HL-60/S4 treated with phorbol 12-myristate 13-acetate at 8.2 ng/mL for 4 days and 3 days (cell line): Measurements from ENCODE around the gene GNA12.

Experiments used
- in situ Hi-C: fragments of 300-500 bp; cut with MboI; formaldehyde crosslinking; loops from 2 replicates; pipeline ENCODE4 v1.15.0; 2022; ENCODE audit warnings: low sequenced_read_pairs

Gene GNA12

GRCh38 chr7:2701424-2701823 is 142.7 kb downstream of the GNA12 start:
- in situ Hi-C loops: no loop called here

DNA sequence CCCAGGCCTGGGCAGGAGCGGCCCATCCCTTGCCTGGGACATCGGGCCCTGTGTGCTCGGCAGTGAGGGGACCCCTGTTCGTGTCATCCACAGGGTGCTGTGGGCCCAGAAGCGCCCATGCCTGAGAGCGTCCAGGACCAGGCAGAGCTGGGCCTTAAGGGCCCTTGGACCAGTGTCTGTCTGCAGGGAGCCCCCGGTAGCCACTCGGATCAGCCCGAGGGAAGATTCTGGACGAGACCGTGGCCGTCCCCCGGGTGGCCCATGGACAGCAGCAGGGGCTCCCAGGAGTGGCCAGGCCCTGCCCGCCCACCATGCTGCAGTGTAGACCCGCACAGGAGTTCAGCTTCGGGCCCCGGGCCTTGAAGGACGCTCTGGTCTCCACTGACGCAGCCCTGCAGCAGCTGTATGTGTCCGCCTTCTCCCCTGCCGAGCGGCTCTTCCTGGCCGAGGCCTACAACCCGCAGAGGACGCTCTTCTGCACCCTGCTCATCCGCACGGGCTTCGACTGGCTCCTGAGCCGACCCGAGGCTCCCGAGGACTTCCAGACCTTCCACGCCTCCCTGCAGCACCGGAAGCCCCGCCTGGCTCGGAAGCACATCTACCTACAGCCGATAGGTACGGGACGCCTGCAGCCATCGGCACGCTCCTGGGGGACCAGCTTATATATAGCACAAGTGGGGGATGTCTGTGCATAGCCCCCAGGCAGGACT is 143.8 kb downstream of the GNA12 start:
- in situ Hi-C loops: no loop called here

DNA sequence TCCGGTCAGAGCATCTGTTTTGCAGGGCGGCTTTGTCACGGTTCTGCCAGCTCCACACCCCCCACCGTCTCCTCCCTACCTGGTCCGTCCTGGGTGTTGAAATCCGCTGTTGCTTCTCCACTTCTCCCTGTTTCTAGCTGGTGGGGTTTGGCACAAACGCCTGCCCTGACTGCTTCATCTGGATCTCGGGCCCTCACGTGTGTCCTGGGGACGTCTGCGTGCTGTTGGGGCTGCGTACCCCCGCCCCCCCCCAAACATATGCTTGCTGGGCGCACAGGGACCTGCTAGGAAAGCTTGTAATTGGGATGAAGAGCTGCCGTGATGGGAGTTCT is 144.9 kb downstream of the GNA12 start:
- in situ Hi-C loops: loop anchor here (25.0 kb wide), 1 partner anchor 237 kb away; no protein-coding TSS in a partner anchor

DNA sequence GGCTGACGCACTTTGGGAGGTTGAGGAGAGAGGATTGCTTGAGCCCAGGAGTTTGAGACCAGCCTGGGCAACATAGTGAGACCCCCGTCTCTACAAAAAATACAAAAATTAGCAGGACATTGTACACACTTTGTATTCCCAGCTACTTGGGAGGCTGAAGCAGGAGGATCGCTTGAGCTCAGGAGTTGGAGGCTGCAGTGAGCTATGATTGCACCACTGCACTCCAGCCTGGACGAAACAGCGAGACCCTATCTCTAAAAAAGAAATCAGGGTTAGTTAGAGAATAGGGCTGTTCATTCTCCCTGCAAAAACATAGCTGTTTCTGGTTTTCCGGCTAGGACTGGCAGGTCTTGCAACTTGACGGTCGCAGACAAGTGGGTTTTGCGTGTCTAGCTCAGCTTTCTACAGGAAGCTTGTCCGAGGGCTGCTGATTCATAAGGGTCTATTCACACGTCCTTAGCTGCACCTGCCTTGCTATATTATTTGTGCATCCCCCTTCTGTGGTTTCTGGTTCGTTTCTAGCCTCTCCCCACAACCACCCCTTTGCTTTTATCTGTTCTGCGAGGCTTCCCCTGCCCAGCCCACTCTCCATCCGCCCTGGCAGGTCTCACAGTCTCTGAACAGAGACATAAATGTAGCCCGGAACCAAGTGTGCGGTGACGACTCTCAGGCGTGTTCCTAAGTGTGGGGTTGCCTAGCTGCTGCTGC is 145.4 kb downstream of the GNA12 start:
- in situ Hi-C loops: loop anchor here (25.0 kb wide), 1 partner anchor 236 kb away; no protein-coding TSS in a partner anchor

GRCh38 chr7:2694122-2694436 is 150.0 kb downstream of the GNA12 start:
- in situ Hi-C loops: loop anchor here (25.0 kb wide), 1 partner anchor 232 kb away; no protein-coding TSS in a partner anchor

DNA sequence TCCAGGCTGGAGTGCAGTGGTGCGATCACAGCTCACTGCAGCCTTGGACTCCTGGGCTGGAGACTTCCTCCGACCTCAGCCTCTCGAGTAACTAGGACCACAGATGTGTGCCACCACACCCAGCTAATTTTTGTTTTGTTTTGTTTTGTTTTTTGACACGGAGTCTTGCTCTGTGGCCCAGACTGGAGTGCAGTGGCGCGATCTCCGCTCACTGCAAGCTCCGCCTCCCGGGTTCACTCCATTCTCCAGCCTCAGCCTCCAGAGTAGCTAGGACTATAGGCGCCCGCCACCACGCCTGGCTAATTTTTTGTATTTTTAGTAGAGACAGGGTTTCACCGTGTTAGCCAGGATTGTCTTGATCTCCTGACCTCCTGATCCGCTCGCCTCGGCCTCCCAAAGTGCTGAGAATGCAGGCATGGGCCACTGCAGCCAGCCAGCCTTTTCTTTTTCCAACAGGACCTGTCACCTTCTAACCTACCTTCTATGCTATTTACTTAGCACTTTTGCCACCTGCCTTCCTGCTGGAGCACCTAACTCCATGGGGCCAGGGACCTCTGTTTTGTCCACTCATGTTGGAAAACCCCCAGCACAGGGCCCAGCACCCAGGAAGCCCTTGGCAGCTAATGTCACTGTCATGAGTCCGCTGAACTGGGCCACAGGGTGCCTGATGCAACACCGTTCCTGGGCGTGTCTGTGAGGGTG is 150.5 kb downstream of the GNA12 start:
- in situ Hi-C loops: loop anchor here (25.0 kb wide), 1 partner anchor 231 kb away; no protein-coding TSS in a partner anchor

- in situ Hi-C loops: loop anchor here (25.0 kb wide), 1 partner anchor 230 kb away; no protein-coding TSS in a partner anchor
Measured at GRCh38 chr7:2692543-2692942, 151.6 kb downstream of the GNA12 start.

- in situ Hi-C loops: loop anchor here (25.0 kb wide), 1 partner anchor 230 kb away; no protein-coding TSS in a partner anchor
Measured at GRCh38 chr7:2691932-2692439, 152.1 kb downstream of the GNA12 start.

- in situ Hi-C loops: loop anchor here (25.0 kb wide), 1 partner anchor 229 kb away; no protein-coding TSS in a partner anchor
Measured at GRCh38 chr7:2691011-2691707, 152.9 kb downstream of the GNA12 start.

DNA sequence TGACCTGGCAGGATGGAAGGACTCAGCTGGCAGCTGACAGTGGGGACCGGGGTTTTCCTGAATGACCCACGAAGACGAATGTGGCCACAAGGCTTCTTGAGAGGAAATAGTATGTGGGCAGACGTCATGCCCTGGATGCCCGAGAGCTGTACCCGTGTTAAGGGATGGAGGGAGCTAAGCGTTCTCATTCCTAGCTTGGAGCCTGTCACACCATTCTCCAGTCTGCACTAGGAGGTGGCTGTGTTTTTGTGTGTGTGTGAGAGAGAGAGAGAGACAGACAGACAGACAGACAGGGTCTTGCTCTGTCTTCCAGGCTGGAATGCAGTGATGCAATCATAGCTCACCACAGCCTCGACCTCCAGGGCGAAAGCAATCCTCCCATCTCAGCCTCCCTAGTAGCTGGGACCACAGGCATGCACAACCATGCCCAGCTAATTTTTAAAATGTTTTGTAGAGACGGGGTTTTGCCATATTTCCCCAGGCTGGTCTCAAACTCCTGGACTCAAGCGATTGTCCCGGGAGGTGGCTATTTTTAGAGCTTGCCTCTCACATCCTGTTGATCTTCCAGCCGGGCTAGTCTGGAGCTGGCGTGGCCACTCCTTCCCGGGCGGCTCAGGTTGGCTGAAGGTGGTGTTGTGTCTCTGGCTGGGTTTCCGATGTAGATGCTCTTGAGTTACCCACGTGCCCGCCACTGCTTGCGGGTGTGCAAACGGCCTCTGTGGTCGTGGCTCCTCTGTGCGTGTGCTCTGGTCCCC is 154.0 kb downstream of the GNA12 start:
- in situ Hi-C loops: loop anchor here (25.0 kb wide), 1 partner anchor 228 kb away; no protein-coding TSS in a partner anchor

DNA sequence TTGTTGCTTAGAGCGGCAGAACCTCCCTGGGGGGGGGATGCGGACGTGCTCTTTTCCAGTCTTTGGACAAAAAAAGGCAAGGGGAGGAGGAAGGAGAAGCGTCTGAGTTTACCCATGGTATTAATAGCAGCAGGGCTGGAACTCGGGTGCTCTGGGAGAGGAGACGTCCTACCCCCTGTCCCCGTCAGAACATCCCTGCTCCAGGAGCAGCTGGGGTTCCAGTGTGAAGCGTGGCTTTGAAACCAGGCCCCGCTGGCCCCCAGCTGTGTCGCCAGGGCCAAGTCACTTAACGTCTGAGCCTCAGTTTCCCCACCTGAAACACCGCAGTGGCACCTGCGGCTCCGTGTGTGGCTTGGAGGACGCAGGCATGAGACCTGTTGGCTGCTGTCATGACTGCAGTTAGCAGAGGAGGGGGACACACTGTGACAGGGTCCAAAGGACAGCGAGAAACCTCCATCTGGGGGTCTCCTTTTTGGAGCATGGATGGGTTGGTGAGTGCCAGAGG is 154.7 kb downstream of the GNA12 start:
- in situ Hi-C loops: loop anchor here (25.0 kb wide), 1 partner anchor 227 kb away; no protein-coding TSS in a partner anchor

DNA sequence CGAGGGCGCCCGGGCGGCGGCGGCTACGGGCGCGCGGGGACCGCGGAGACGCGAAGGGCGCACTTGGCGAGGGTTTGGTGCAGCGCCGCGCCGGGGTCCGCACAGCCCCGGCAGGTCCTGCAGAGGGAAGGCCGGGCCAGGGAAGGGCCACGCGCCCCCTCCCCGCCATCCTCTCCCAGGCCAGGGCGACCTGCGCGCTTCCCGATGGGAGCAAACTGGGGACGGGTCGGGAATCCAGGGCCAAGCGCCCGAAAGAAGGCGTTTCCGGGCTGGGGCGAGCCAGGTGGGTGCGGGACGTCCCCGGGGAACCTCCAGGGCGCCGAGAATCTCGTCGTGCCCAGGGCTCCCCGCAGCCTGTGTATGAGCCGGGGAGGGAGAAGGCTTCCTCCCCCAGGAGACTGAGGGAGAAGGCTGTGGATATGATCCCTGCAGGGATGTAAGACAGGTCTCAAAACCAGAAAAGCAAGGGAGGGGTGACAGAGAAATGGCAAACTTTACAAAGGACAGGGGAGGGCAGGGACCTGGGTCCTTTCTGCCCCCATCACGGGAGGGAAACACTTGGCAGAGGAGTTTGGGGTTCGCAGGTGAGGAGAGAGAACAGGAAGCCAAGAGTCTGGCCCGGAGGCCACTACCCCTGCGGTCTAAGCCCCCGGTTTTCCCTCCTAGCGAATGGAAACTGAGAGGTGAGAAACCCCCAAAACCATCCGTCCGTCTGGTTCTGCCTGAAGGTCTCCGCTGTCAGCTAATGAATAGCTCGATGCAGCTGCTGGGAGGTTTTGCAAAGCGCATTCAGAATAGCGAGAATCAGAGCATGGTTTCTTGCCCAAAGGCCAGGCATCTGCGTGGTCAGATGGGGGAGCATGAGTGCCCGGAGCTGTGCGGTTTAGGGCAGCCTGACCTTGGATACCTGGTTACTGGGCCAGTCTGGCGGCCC is 155.4 kb downstream of the GNA12 start:
- in situ Hi-C loops: loop anchor here (25.0 kb wide), 1 partner anchor 226 kb away; no protein-coding TSS in a partner anchor

DNA sequence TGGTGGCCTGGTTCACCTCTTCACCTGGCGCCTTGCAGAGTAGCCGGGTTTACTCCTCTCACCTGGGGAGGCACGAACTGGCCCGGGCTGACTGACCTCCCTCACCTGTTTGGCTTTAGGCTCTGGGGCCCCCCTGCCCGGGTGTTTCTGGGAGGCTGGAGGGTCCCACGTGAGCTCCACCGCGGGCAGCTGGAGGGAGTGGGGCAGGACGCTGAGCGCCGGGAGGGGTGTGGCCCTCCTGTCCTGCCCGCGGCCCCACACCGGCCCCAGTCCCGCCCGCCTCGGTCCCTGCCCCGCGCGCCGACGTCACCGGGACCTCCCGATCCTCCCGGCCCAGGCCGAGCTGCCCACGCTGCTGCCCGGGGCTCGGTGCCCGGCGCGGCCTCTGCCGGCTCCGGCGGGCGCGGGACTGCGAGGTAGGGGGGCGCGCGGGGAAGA is 156.2 kb downstream of the GNA12 start, which contains the start of gene AMZ1:
TSS of gene AMZ1 (plus strand) at position 322 of the 438 bp plus-strand sequence. CDS start 12,250 bp downstream, outside the sequence.
- in situ Hi-C loops: loop anchor here (25.0 kb wide), 1 partner anchor 226 kb away; no protein-coding TSS in a partner anchor

- in situ Hi-C loops: loop anchor here (25.0 kb wide), 1 partner anchor 225 kb away; no protein-coding TSS in a partner anchor
Measured at GRCh38 chr7:2687338-2687869, 156.7 kb downstream of the GNA12 start.

GRCh38 chr7:2686101-2686500 is 158.0 kb downstream of the GNA12 start:
- in situ Hi-C loops: loop anchor here (25.0 kb wide), 1 partner anchor 224 kb away; no protein-coding TSS in a partner anchor

DNA sequence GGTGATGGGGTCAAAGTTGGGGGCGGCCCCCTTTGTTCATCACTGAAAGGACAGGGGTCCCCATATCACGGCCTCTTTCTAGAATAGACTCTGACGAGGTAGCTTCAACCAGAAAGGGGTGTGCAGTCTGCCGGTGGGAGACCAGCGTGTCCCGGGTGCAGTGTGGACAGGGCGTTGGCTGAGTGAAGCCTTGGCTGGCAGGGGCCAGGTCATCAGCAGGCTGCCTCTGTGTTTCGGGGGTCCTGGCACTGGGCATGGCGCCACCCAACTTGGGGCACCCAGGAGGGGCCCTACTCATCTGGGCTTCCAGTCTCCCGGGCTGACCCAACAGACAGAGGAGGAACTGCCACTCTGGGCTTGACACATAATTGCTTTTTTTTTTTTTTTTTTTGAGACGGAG is 159.6 kb downstream of the GNA12 start:
- in situ Hi-C loops: loop anchor here (25.0 kb wide), 1 partner anchor 222 kb away; no protein-coding TSS in a partner anchor

- in situ Hi-C loops: loop anchor here (25.0 kb wide), 1 partner anchor 220 kb away; no protein-coding TSS in a partner anchor
Measured at GRCh38 chr7:2681929-2682799, 161.9 kb downstream of the GNA12 start.
